GM23338 (cell line): Measurements from ENCODE around the gene CARTPT.

Experiments used
- CREB1 ChIP-seq: fragments of 250-450 bp; sonication (Bioruptor Pico); IDR thresholded peaks from 2 replicates; pipeline ENCODE4 v1.5.0; 2020; ENCODE audit warnings: low read depth, mild to moderate bottlenecking, moderate library complexity
- EZH2 ChIP-seq: fragments of 200-600 bp; sonication (generic); IDR thresholded peaks from one replicate; pipeline ENCODE4 v1.8.0; 2017; ENCODE audit warnings: antibody characterized with exemption, mild to moderate bottlenecking, low read depth; ENCODE audit not compliant: unreplicated experiment
- EZH2phosphoT487 ChIP-seq: fragments of 200-600 bp; sonication (generic); IDR thresholded peaks from one replicate; pipeline ENCODE4 v1.8.1; 2018; ENCODE audit warnings: antibody characterized with exemption; ENCODE audit not compliant: unreplicated experiment
- JUNB ChIP-seq: IDR thresholded peaks from one replicate; pipeline ENCODE4 v1.6.1; 2016; ENCODE audit warnings: antibody characterized with exemption; ENCODE audit not compliant: unreplicated experiment
- POLR2AphosphoS5 ChIP-seq: IDR thresholded peaks from 2 replicates; pipeline ENCODE4 v1.6.1; 2016; ENCODE audit warnings: antibody characterized with exemption, low read depth
- TF ChIP-seq, protein P1 (sequence below), 2 experiments: fragments of 200-600 bp in 1 of 2; sonication (generic) in 1 of 2; conservative IDR thresholded peaks; 2 replicates each; pipeline versions ENCODE4 v1.5.1 to v1.6.1; 2016 to 2017; ENCODE audit warnings: antibody characterized with exemption in 2 of 2, low read depth in 2 of 2, mild to moderate bottlenecking in 2 of 2, moderate library complexity in 1 of 2
- TF ChIP-seq, protein P2 (sequence below): IDR thresholded peaks from one replicate; pipeline ENCODE4 v1.6.1; 2018; ENCODE audit warnings: antibody characterized with exemption; ENCODE audit not compliant: unreplicated experiment
- TF ChIP-seq, protein P3 (sequence below): IDR thresholded peaks from 2 replicates; pipeline ENCODE4 v1.6.1; 2016; ENCODE audit warnings: antibody characterized with exemption
- TF ChIP-seq, protein P4 (sequence below): fragments of 250-450 bp; sonication (Bioruptor Pico); IDR thresholded peaks from 2 replicates; pipeline ENCODE4 v1.5.0; 2020; ENCODE audit warnings: mild to moderate bottlenecking, moderate library complexity

DNA sequence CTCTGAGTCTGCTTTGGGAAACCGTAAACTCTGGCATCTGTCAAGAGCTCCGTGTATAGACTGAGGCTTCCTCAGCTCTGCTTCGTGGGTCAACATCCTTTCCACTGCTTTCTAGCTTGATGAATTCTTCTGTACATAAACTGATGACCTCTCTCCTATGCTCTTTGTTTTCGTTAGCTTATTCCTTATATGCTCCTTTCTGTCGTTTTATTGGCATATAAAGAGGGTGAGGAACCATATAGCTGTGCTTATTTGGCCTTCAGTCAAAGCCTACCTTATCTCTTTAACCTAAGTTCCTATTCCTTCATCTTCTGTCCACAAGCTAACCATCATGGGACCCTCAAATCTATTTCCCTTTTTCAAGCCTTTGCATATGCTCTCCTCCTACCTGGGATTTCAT lies 39.4 kb upstream of the CARTPT start:
- TF ChIP-seq, protein P1, sequence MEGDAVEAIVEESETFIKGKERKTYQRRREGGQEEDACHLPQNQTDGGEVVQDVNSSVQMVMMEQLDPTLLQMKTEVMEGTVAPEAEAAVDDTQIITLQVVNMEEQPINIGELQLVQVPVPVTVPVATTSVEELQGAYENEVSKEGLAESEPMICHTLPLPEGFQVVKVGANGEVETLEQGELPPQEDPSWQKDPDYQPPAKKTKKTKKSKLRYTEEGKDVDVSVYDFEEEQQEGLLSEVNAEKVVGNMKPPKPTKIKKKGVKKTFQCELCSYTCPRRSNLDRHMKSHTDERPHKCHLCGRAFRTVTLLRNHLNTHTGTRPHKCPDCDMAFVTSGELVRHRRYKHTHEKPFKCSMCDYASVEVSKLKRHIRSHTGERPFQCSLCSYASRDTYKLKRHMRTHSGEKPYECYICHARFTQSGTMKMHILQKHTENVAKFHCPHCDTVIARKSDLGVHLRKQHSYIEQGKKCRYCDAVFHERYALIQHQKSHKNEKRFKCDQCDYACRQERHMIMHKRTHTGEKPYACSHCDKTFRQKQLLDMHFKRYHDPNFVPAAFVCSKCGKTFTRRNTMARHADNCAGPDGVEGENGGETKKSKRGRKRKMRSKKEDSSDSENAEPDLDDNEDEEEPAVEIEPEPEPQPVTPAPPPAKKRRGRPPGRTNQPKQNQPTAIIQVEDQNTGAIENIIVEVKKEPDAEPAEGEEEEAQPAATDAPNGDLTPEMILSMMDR (conservative IDR thresholded peaks at IDR 0.05; ENCODE audit: low read depth in 2 of 2): no peak
- TF ChIP-seq EZH2phosphoT487 (no peak), EZH2 (no peak), CREB1 (CRISPR knock-in tag) (no peak), JUNB (no peak), POLR2AphosphoS5 (no peak)
- TF ChIP-seq, protein P2, sequence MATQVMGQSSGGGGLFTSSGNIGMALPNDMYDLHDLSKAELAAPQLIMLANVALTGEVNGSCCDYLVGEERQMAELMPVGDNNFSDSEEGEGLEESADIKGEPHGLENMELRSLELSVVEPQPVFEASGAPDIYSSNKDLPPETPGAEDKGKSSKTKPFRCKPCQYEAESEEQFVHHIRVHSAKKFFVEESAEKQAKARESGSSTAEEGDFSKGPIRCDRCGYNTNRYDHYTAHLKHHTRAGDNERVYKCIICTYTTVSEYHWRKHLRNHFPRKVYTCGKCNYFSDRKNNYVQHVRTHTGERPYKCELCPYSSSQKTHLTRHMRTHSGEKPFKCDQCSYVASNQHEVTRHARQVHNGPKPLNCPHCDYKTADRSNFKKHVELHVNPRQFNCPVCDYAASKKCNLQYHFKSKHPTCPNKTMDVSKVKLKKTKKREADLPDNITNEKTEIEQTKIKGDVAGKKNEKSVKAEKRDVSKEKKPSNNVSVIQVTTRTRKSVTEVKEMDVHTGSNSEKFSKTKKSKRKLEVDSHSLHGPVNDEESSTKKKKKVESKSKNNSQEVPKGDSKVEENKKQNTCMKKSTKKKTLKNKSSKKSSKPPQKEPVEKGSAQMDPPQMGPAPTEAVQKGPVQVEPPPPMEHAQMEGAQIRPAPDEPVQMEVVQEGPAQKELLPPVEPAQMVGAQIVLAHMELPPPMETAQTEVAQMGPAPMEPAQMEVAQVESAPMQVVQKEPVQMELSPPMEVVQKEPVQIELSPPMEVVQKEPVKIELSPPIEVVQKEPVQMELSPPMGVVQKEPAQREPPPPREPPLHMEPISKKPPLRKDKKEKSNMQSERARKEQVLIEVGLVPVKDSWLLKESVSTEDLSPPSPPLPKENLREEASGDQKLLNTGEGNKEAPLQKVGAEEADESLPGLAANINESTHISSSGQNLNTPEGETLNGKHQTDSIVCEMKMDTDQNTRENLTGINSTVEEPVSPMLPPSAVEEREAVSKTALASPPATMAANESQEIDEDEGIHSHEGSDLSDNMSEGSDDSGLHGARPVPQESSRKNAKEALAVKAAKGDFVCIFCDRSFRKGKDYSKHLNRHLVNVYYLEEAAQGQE: no peak
- TF ChIP-seq, protein P3, sequence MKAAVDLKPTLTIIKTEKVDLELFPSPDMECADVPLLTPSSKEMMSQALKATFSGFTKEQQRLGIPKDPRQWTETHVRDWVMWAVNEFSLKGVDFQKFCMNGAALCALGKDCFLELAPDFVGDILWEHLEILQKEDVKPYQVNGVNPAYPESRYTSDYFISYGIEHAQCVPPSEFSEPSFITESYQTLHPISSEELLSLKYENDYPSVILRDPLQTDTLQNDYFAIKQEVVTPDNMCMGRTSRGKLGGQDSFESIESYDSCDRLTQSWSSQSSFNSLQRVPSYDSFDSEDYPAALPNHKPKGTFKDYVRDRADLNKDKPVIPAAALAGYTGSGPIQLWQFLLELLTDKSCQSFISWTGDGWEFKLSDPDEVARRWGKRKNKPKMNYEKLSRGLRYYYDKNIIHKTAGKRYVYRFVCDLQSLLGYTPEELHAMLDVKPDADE: no peak
- TF ChIP-seq, protein P4, sequence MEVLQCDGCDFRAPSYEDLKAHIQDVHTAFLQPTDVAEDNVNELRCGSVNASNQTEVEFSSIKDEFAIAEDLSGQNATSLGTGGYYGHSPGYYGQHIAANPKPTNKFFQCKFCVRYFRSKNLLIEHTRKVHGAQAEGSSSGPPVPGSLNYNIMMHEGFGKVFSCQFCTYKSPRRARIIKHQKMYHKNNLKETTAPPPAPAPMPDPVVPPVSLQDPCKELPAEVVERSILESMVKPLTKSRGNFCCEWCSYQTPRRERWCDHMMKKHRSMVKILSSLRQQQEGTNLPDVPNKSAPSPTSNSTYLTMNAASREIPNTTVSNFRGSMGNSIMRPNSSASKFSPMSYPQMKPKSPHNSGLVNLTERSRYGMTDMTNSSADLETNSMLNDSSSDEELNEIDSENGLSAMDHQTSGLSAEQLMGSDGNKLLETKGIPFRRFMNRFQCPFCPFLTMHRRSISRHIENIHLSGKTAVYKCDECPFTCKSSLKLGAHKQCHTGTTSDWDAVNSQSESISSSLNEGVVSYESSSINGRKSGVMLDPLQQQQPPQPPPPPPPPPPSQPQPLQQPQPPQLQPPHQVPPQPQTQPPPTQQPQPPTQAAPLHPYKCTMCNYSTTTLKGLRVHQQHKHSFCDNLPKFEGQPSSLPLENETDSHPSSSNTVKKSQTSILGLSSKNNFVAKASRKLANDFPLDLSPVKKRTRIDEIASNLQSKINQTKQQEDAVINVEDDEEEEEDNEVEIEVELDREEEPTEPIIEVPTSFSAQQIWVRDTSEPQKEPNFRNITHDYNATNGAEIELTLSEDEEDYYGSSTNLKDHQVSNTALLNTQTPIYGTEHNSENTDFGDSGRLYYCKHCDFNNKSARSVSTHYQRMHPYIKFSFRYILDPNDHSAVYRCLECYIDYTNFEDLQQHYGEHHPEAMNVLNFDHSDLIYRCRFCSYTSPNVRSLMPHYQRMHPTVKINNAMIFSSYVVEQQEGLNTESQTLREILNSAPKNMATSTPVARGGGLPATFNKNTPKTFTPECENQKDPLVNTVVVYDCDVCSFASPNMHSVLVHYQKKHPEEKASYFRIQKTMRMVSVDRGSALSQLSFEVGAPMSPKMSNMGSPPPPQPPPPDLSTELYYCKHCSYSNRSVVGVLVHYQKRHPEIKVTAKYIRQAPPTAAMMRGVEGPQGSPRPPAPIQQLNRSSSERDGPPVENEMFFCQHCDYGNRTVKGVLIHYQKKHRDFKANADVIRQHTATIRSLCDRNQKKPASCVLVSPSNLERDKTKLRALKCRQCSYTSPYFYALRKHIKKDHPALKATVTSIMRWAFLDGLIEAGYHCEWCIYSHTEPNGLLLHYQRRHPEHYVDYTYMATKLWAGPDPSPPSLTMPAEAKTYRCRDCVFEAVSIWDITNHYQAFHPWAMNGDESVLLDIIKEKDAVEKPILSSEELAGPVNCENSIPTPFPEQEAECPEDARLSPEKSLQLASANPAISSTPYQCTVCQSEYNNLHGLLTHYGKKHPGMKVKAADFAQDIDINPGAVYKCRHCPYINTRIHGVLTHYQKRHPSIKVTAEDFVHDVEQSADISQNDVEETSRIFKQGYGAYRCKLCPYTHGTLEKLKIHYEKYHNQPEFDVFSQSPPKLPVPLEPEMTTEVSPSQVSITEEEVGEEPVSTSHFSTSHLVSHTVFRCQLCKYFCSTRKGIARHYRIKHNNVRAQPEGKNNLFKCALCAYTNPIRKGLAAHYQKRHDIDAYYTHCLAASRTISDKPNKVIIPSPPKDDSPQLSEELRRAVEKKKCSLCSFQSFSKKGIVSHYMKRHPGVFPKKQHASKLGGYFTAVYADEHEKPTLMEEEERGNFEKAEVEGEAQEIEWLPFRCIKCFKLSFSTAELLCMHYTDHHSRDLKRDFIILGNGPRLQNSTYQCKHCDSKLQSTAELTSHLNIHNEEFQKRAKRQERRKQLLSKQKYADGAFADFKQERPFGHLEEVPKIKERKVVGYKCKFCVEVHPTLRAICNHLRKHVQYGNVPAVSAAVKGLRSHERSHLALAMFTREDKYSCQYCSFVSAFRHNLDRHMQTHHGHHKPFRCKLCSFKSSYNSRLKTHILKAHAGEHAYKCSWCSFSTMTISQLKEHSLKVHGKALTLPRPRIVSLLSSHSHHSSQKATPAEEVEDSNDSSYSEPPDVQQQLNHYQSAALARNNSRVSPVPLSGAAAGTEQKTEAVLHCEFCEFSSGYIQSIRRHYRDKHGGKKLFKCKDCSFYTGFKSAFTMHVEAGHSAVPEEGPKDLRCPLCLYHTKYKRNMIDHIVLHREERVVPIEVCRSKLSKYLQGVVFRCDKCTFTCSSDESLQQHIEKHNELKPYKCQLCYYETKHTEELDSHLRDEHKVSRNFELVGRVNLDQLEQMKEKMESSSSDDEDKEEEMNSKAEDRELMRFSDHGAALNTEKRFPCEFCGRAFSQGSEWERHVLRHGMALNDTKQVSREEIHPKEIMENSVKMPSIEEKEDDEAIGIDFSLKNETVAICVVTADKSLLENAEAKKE (CRISPR knock-in tag): no peak
